HG03558 (cell line): ENCODE results near the gene NPAS3.

ENCODE experiments used
- ATAC-seq: cut with Tn5 transposase; IDR thresholded peaks from one replicate; pipeline ENCODE4 v1.9.1; 2021; ENCODE audit warnings: moderate number of reproducible peaks; ENCODE audit not compliant: unreplicated experiment; ENCODE audit errors: extremely low read depth

Gene NPAS3

GRCh38 chr14:33527023-33527634, 588.5 kb downstream of the NPAS3 start:
- ATAC-seq, result no peak

GRCh38 chr14:33528655-33529054, 590.0 kb downstream of the NPAS3 start:
- ATAC-seq, result no peak

GRCh38 chr14:33529787-33530757, 591.4 kb downstream of the NPAS3 start:
- no peak for ATAC-seq

GRCh38 chr14:33532553-33532952, 593.9 kb downstream of the NPAS3 start:
- ATAC-seq, result no peak

- no peak for ATAC-seq
Measured at GRCh38 chr14:33534104-33534503, 595.4 kb downstream of the NPAS3 start.

- no peak for ATAC-seq
Measured at GRCh38 chr14:33534632-33535031, 596.0 kb downstream of the NPAS3 start.

GRCh38 chr14:33539918-33540357, 601.3 kb downstream of the NPAS3 start:
- ATAC-seq, result no peak

- no peak for ATAC-seq
Measured at GRCh38 chr14:33541171-33541570, 602.5 kb downstream of the NPAS3 start.

GRCh38 chr14:33542338-33543287, 603.9 kb downstream of the NPAS3 start:
- ATAC-seq, result no peak

GRCh38 chr14:33545696-33546095, 607.0 kb downstream of the NPAS3 start:
- ATAC-seq, result no peak

GRCh38 chr14:33548606-33549005, 609.9 kb downstream of the NPAS3 start:
- ATAC-seq, result no peak

- ATAC-seq, result no peak
Measured at GRCh38 chr14:33551963-33552362, 613.3 kb downstream of the NPAS3 start.

GRCh38 chr14:33553706-33554278, 615.1 kb downstream of the NPAS3 start:
- no peak for ATAC-seq

- ATAC-seq, result no peak
Measured at GRCh38 chr14:33554988-33555387, 616.3 kb downstream of the NPAS3 start.

GRCh38 chr14:33555710-33556350, 617.2 kb downstream of the NPAS3 start:
- no peak for ATAC-seq

GRCh38 chr14:33556382-33557121, 617.9 kb downstream of the NPAS3 start:
- no peak for ATAC-seq

GRCh38 chr14:33560718-33561431, 622.2 kb downstream of the NPAS3 start:
- no peak for ATAC-seq

GRCh38 chr14:33561488-33562175, 623.0 kb downstream of the NPAS3 start:
- no peak for ATAC-seq
